Measurements from ENCODE around the gene INHA. TPM values are rescaled to one million over a fixed set of nuclear protein-coding genes. Genes with fewer than 3 reads are reported as not detected.

Gene INHA
- total and polyA plus RNA-seq, 7 donors: 0.31 to 0.46 (median 0.34) TPM; not detected in 3

DNA sequence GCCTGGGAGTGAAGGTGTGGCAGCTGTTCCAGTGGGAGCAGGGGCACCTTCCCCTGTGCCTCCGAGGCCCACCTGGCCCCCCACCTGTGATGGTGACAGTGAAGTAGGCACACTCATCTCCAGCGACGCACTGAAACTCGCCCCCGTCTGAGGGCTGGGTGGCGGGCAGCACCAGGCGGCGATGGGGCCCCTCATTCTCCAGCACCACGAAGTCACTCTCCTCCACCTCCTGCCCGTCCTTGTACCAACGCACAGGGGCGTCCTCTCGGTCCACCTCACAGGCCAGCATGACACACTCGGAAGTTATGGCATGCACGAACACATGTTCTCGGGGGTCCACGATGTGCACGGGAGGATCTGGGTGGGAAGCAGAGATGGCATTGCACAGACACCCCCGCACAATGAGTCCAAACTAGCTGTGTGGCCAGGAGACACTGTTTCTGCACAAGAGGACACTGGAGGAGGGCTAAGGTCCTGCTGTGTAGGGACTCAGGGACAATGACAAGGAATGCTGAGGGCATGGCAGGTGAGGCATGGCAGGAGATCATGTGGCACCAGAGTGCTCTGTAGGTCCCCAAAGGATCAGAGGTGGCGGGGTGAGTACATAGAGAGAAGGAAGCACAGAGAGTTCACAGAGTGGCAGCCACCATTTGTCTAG lies 8.7 kb upstream of the INHA start:
- no peak overlapping the region for H3K27ac ChIP-seq
- H3K36me3 ChIP-seq: peaks cover 0 to 47% (median 4%) of the 10 kb centered on the region in 4 donors
- peaks cover 0 to 5% (median 0%) of the 10 kb centered on the region in 4 donors for H3K4me1 ChIP-seq
- 92 to 94% methylated on average over 20 of the region's 20 CpGs for WGBS, 2 donors
- intact Hi-C loops (cut with DNase I): no loop called here
- no peaks in the 10 kb centered on the region for H3K27me3 ChIP-seq
- no peak for TF ChIP-seq EP300 (IDR thresholded peaks at IDR 0.05)
- TF ChIP-seq POLR2AphosphoS5 (IDR thresholded peaks at IDR 0.05): no peak
- no peaks in the 10 kb centered on the region for H3K9me3 ChIP-seq
- H3K4me3 ChIP-seq: no peak overlapping the region
- no peak for DNase-seq

DNA sequence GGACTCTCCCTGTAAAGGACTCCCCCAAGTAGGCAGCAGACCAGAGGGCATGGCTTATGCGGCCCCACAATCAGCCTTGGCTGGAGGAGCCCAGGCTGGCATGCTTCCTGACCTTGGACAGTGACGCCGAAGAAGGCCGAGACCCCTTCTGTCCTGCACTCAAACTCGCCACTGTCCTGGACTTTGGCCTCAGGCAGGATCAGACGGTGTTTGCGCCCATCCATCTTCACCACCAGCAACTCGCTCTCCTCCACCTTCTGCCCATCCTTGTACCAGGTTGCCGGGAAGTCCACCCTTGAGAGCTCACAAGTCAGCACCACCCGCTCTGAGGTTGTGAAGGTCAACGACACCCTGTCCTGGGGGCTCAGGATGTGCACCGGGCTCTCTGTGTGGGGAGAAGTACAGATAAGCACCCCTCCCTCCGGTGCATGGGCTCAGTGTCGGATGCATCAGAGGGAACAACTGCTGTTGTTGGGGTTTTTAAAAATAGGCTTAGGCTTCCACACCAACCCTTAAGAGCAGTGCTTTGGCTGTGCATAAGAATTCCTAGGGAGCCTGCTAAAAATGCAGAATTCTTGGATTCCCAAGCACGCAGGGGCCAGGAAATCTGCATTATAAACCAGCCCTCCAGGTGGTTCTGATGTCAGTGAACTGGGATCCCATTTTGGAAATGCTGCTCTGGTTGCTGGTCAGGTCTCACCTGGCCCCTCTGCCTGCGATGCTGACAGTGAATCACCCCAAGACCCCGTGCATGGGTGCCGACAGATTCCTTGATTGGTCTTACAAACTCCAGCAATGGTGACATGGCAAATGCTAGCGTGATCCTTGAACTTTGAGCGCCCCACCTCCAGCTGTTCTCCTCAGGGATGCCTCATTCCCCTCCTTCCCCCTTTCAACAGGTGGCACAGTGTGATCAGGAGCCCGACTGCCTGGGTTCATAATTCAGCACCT lies 6.7 kb upstream of the INHA start:
- WGBS, 2 donors: 89 to 90% methylated on average over 21 of the region's 21 CpGs
- Histone ChIP-seq H3K27ac (no peak overlapping the region), H3K36me3 (peaks cover 0 to 41% (median 4%) of the 10 kb centered on the region in 4 donors), H3K4me1 (peaks cover 0 to 10% (median 7%) of the 10 kb centered on the region in 4 donors), H3K9me3 (no peaks in the 10 kb centered on the region), H3K27me3 (no peaks in the 10 kb centered on the region), H3K4me3 (no peak overlapping the region)
- TF ChIP-seq, protein P1, sequence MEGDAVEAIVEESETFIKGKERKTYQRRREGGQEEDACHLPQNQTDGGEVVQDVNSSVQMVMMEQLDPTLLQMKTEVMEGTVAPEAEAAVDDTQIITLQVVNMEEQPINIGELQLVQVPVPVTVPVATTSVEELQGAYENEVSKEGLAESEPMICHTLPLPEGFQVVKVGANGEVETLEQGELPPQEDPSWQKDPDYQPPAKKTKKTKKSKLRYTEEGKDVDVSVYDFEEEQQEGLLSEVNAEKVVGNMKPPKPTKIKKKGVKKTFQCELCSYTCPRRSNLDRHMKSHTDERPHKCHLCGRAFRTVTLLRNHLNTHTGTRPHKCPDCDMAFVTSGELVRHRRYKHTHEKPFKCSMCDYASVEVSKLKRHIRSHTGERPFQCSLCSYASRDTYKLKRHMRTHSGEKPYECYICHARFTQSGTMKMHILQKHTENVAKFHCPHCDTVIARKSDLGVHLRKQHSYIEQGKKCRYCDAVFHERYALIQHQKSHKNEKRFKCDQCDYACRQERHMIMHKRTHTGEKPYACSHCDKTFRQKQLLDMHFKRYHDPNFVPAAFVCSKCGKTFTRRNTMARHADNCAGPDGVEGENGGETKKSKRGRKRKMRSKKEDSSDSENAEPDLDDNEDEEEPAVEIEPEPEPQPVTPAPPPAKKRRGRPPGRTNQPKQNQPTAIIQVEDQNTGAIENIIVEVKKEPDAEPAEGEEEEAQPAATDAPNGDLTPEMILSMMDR (IDR thresholded peaks at IDR 0.05): no peak
- intact Hi-C loops (cut with DNase I): no loop called here
- no peak for DNase-seq

DNA sequence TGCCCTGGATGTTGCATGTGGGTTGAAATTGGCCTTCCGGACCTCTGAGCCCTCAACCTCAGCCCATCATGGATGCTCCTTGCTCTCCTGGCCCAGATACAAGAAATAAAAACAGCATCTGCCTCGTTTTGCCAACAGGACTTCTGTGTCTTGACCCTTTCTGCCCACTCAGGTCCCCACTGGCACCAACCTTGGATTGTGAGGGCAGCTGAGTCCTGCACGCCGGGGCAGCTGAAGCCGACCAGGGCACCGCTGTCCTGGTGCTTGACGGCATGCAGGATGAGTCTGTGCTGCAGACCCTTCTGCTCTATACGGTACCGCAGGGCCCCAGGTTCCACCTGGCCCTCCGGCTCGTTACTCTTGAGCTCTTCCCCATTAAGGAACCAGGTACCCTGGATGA lies 5.5 kb upstream of the INHA start:
- Histone ChIP-seq H3K4me3 (no peak overlapping the region), H3K27ac (no peak overlapping the region), H3K36me3 (peaks cover 0 to 39% (median 4%) of the 10 kb centered on the region in 4 donors), H3K9me3 (no peaks in the 10 kb centered on the region), H3K4me1 (peaks cover 0 to 13% (median 10%) of the 10 kb centered on the region in 4 donors), H3K27me3 (no peaks in the 10 kb centered on the region)
- DNase-seq: no peak
- intact Hi-C loops (cut with DNase I): no loop called here
- 89 to 91% methylated on average over 11 of the region's 11 CpGs for WGBS, 2 donors
- TF ChIP-seq POLR2AphosphoS5 (IDR thresholded peaks at IDR 0.05) (no peak), EP300 (IDR thresholded peaks at IDR 0.05) (no peak), POLR2A (IDR thresholded peaks at IDR 0.05) (no peak)
- TF ChIP-seq, protein P1 (IDR thresholded peaks at IDR 0.05): no peak

DNA sequence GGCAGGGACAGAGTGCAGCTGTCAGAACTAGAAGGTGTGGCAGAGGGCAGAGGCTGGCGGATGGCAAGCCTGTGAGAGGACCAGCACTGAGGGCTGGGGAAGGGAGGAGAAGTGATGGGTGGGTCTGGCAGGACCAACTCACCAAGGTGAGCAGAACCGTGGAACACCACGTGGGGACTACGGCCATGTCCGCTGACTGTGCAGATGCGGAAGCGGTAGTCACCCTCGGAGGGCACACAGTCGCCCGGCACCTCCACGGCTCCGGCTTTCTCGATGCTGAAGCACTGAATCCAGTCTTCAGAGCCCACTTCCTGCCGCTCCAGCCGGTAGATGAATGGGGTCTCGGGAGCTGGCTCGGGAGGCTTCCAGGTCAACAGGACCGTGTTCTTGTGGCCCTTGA lies 5.0 kb upstream of the INHA start:
- H3K4me3 ChIP-seq: no peak overlapping the region
- peaks cover 0 to 15% (median 13%) of the 10 kb centered on the region in 4 donors for H3K4me1 ChIP-seq
- WGBS, 2 donors: 95 to 96% methylated on average over 18 of the region's 18 CpGs
- TF ChIP-seq EP300 (IDR thresholded peaks at IDR 0.05) (no peak), POLR2A (IDR thresholded peaks at IDR 0.05) (no peak), POLR2AphosphoS5 (IDR thresholded peaks at IDR 0.05) (no peak)
- TF ChIP-seq, protein P1 (IDR thresholded peaks at IDR 0.05): no peak
- DNase-seq: no peak
- H3K27ac ChIP-seq: no peak overlapping the region
- no peaks in the 10 kb centered on the region for H3K27me3 ChIP-seq
- no peaks in the 10 kb centered on the region for H3K9me3 ChIP-seq
- intact Hi-C loops (cut with DNase I): no loop called here
- H3K36me3 ChIP-seq: peaks cover 0 to 35% (median 3%) of the 10 kb centered on the region in 4 donors

DNA sequence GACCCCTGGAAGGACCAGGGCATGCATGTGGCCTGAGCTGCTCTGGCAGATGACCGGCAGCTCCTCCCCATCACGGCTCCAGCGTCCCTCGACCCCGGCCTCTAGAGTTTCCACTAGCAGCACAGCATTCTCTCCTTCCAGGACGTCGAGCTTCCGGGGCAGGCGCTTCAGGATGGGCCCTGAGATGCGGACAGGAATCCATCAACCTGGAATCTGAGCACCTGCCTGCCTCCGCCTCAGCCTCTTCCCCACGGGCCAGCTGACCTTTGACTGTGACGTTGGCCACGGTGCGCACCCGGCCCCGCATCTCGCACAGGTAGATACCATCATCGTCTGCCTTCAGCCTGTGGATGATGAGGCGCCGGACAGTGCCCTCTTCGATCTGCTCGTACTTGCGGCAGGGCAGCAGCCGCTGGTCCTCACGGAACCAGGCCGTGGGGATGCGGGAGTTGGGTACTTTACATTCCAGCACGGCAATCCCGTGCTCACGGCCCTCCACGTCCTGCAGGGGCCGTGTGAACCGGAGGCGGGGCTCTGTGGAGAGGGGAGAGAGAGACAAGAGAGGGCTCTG lies 4.2 kb upstream of the INHA start:
- no peaks in the 10 kb centered on the region for H3K9me3 ChIP-seq
- H3K4me3 ChIP-seq: no peak overlapping the region
- no peak overlapping the region for H3K27ac ChIP-seq
- H3K36me3 ChIP-seq: peaks cover 0 to 28% (median 2%) of the 10 kb centered on the region in 4 donors
- TF ChIP-seq EP300 (IDR thresholded peaks at IDR 0.05) (no peak), POLR2A (IDR thresholded peaks at IDR 0.05) (no peak)
- TF ChIP-seq, protein P1 (IDR thresholded peaks at IDR 0.05): no peak
- 93% methylated on average over 35 of the region's 35 CpGs for WGBS, 2 donors
- no peak for DNase-seq
- H3K27me3 ChIP-seq: no peaks in the 10 kb centered on the region
- intact Hi-C loops (cut with DNase I): no loop called here
- H3K4me1 ChIP-seq: peaks cover 0 to 15% (median 13%) of the 10 kb centered on the region in 4 donors
